KMS-11 (cell line): ENCODE data around the gene AKR1C8.
"Not testable (repeated sequence)": the region's sequence is repeated elsewhere in the genome, so short reads cannot be mapped to it uniquely, and the experiment has no call there.

Experiments used
- H2AFZ ChIP-seq: fragments of 200-600 bp; sonication (generic); 2 replicates; pipeline ENCODE4 v1.6.1; 2016; ENCODE audit warnings: antibody characterized with exemption, mixed run types, low read depth
- H3K27ac ChIP-seq: fragments of 200-600 bp; sonication (generic); 2 replicates; pipeline ENCODE4 v1.6.1; 2016; ENCODE audit warnings: mild to moderate bottlenecking, mixed run types
- H3K27me3 ChIP-seq: fragments of 200-600 bp; sonication (generic); 2 replicates; pipeline ENCODE4 v1.6.1; 2017; ENCODE audit warnings: mild to moderate bottlenecking, low read depth, mixed run types, moderate library complexity; ENCODE audit not compliant: insufficient read depth
- H3K36me3 ChIP-seq: fragments of 200-600 bp; sonication (generic); 2 replicates; pipeline ENCODE4 v1.6.1; 2017; ENCODE audit warnings: mild to moderate bottlenecking, mixed run types; ENCODE audit not compliant: insufficient read depth
- H3K4me1 ChIP-seq: fragments of 200-600 bp; sonication (generic); 2 replicates; pipeline ENCODE4 v1.6.1; 2016; ENCODE audit warnings: mild to moderate bottlenecking, low read depth, mixed run types; ENCODE audit not compliant: poor library complexity, severe bottlenecking
- H3K4me2 ChIP-seq: fragments of 200-600 bp; sonication (generic); 2 replicates; pipeline ENCODE4 v1.7.0; 2016; ENCODE audit warnings: mild to moderate bottlenecking, mixed run types
- H3K4me3 ChIP-seq: fragments of 200-600 bp; sonication (generic); IDR thresholded peaks from 2 replicates; pipeline ENCODE4 v1.6.1; 2017; ENCODE audit warnings: low read depth, low read length, mixed read lengths; ENCODE audit not compliant: insufficient read depth
- H3K79me2 ChIP-seq: fragments of 200-600 bp; sonication (generic); 2 replicates; pipeline ENCODE4 v1.6.1; 2016; ENCODE audit warnings: low read depth, mixed run types; ENCODE audit not compliant: insufficient read depth
- H3K9ac ChIP-seq: fragments of 200-600 bp; sonication (generic); 2 replicates; pipeline ENCODE4 v1.6.1; 2016; ENCODE audit warnings: mild to moderate bottlenecking, mixed run types
- H4K20me1 ChIP-seq: fragments of 200-600 bp; sonication (generic); 2 replicates; pipeline ENCODE4 v1.6.1; 2016; ENCODE audit warnings: mild to moderate bottlenecking, mixed run types; ENCODE audit not compliant: insufficient read depth
- TF ChIP-seq, protein P1 (sequence below): fragments of 200-600 bp; sonication (generic); conservative IDR thresholded peaks from 2 replicates; pipeline ENCODE4 v1.6.1; 2017; ENCODE audit warnings: low read depth, mild to moderate bottlenecking, antibody characterized with exemption, low read length, moderate library complexity, mixed read lengths

AKR1C8 gene

DNA sequence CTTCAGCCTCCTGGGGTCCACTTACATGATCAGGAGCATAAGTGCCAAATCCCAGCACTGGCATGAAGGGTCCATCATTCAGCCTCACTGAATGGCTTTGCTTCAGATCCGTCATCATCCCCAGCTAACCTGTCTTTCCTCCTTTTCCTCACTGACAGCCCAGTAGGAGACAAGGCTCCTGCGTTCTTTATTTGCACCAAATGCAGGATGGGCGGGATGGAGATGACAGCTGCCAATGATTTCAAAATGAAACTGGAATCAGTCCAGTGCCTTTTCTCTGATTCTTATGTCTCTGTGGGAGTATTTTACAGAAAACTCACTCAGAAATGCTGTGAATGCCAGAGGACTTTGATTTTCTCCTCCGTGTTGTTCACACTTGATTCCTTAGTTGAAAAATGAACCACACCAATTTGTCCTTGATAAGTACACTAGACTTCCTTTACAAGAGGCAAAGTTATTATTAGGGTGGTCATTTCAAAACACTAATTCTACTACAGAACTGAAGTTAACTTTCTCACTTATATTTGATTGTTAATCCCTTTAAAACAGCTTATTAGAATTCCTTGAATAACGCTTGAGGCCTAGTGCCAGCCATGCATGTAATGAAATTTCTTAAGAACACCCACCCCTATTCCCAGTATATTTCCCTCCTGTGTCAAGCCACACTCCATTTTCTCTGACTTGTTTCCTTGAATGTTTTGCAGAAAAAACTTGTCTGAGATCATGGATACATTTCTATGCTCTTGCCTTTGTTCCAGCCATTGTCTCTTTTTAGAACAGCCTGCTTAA is at the start of gene AKR1C8:
AKR1C8 (minus strand) TSS at position 164 of the 789 bp plus-strand sequence; CDS start at position 118, 46 bp downstream.
- Histone ChIP-seq H3K4me3 (no peak within 1 kb of the TSS), H3K27me3 (no peaks in the 10 kb centered on the region), H3K27ac (no peak within 1 kb of the TSS), H4K20me1 (no peaks in the 10 kb centered on the region), H3K9ac (no peak within 1 kb of the TSS), H3K4me2 (no peak within 1 kb of the TSS), H3K36me3 (no peaks in the 10 kb centered on the region), H2AFZ (no peak within 1 kb of the TSS), H3K4me1 (no peaks in the 10 kb centered on the region), H3K79me2 (no peaks in the 10 kb centered on the region)
- TF ChIP-seq, protein P1, sequence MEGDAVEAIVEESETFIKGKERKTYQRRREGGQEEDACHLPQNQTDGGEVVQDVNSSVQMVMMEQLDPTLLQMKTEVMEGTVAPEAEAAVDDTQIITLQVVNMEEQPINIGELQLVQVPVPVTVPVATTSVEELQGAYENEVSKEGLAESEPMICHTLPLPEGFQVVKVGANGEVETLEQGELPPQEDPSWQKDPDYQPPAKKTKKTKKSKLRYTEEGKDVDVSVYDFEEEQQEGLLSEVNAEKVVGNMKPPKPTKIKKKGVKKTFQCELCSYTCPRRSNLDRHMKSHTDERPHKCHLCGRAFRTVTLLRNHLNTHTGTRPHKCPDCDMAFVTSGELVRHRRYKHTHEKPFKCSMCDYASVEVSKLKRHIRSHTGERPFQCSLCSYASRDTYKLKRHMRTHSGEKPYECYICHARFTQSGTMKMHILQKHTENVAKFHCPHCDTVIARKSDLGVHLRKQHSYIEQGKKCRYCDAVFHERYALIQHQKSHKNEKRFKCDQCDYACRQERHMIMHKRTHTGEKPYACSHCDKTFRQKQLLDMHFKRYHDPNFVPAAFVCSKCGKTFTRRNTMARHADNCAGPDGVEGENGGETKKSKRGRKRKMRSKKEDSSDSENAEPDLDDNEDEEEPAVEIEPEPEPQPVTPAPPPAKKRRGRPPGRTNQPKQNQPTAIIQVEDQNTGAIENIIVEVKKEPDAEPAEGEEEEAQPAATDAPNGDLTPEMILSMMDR, result no peak

DNA sequence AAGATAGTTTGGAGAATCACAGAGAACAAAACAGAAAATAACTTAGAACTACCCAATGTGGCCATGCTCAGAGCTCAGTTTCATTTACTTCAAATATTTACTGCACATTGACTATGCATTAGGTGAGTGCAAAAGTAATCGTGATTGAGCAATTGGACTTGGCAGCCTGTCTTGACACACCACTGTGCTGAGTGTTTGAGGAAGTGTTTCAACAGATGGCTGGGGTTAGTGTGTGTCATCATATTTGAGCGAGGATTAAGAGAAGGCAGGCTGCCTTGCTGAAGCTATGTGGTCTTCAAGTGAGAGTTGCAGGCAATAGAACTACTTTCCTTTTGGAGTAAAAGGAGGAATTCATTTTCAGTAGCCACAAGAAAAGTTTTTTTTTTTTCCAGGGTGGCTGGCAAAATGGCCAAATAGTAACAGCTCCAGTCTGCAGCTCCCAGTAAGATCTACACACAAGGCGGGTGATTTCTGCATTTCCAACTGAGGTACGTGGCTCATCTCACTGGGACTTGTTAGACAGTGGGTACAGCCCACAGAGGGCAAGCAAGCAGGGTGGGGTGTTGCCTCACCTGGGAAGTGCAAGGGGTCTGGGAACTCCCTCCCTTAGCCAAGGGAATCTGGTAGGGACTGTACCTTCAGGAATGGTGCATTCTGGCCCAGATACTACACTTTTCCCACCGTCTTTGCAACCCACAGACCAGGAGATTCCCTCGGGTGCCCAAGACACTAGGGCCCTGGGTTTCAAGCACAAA is 49.3 kb upstream of the AKR1C8 start:
- Histone ChIP-seq H3K4me2 (no peak overlapping the region), H2AFZ (no peak overlapping the region), H3K36me3 (no peaks in the 10 kb centered on the region), H3K4me3 (no peak overlapping the region), H4K20me1 (no peaks in the 10 kb centered on the region), H3K9ac (no peak overlapping the region), H3K79me2 (no peaks in the 10 kb centered on the region), H3K27ac (no peak overlapping the region), H3K27me3 (no peaks in the 10 kb centered on the region), H3K4me1 (no peaks in the 10 kb centered on the region)
- TF ChIP-seq, protein P1, result no peak

DNA sequence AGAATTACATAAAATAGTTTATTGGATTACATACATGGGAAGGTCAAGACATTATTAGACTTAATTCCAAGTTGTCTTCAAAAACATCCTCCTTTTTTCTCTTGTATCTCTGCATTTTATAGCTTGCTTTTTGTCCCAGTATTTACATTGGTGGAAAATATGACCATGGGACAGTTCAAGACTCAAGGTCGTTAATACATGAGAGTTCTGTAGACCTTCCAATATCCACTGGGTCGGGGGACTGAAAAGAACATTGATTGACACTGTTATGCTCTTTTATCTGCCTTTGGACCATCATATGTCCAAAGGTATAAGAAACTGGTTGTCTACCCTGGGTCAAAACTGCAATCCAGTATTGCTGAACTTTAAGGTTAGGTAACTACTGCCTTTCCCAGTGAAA is 48.4 kb upstream of the AKR1C8 start:
- TF ChIP-seq, protein P1, result no peak

DNA sequence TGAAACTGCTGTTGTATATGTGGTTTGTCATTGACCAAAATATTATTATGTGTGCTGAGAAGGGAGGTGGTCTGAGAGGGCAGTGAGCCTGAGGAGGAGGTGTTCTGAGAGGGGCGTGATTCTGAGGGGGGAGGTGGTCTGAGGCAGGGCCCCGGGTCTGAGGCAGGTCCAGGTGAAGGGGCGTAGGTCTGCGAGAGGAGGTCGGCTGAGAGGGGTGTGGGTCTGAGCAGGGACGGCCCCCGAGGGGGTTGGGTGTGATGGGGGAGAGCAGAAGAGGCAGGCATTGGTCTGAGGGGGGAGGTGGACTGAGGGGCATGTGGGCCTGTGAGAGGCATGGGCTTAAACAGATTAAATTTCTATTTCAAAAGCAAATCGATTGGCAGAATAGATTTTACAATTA is 44.1 kb upstream of the AKR1C8 start:
- no peak overlapping the region for H3K27ac ChIP-seq
- H3K36me3 ChIP-seq, result no peaks in the 10 kb centered on the region
- no peaks in the 10 kb centered on the region for H3K27me3 ChIP-seq
- no peak overlapping the region for H3K9ac ChIP-seq
- no peaks in the 10 kb centered on the region for H4K20me1 ChIP-seq
- no peak overlapping the region for H3K4me3 ChIP-seq
- H3K4me1 ChIP-seq, result no peaks in the 10 kb centered on the region
- H3K79me2 ChIP-seq, result no peaks in the 10 kb centered on the region
- no peak overlapping the region for H2AFZ ChIP-seq
- no peak overlapping the region for H3K4me2 ChIP-seq
- TF ChIP-seq, protein P1, result no peak

More for the DNA sequence above, 48.4 kb upstream of the AKR1C8 start:
- no peaks in the 10 kb centered on the region for H3K27me3 ChIP-seq
- H3K9ac ChIP-seq, result no peak overlapping the region
- H3K27ac ChIP-seq, result no peak overlapping the region
- no peaks in the 10 kb centered on the region for H3K4me1 ChIP-seq
- no peaks in the 10 kb centered on the region for H3K79me2 ChIP-seq
- H4K20me1 ChIP-seq, result no peaks in the 10 kb centered on the region
- H3K4me2 ChIP-seq, result no peak overlapping the region
- no peaks in the 10 kb centered on the region for H3K36me3 ChIP-seq
- no peak overlapping the region for H3K4me3 ChIP-seq
- no peak overlapping the region for H2AFZ ChIP-seq

DNA sequence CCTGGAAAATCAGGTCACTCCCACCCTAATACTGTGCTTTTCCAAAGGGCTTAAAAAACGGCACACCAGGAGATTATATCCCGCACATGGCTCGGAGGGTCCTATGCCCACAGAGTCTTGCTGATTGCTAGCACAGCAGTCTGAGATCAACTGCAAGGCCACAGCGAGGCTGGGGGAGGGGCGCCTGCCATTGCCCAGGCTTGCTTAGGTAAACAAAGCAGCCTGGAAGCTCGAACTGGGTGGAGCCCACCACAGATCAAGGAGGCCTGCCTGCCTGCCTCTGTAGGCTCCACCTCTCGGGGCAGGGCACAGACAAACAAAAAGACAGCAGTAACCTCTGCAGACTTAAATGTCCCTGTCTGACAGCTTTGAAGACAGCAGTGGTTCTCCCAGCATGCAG is 38.0 kb upstream of the AKR1C8 start:
- not testable (repeated sequence) for H4K20me1 ChIP-seq, H3K27me3 ChIP-seq, H3K9ac ChIP-seq

More for the DNA sequence above, 38.0 kb upstream of the AKR1C8 start:
- not testable (repeated sequence) for H3K4me2 ChIP-seq, H3K27ac ChIP-seq, H3K4me1 ChIP-seq, H2AFZ ChIP-seq, H3K79me2 ChIP-seq, H3K36me3 ChIP-seq, H3K4me3 ChIP-seq
